Astrocyte (in vitro differentiated cells and primary cell): ENCODE measurements around the gene SETDB2. TPM values are rescaled to one million over a fixed set of nuclear protein-coding genes. Genes with fewer than 3 reads are reported as not detected.

Experiments
- DNase-seq: peaks from one replicate; pipeline ENCODE4 v3.0.0-alpha.2; 2010; ENCODE audit warnings: low read depth
- FAIRE-seq: peaks from 2 replicates; lab custom pipeline; 2011; peaks lifted over from hg19 to GRCh38; lab: Jason Lieb, UNC
- H2AFZ ChIP-seq: 2 replicates; pipeline ENCODE4 v1.6.0; 2012; ENCODE audit warnings: low read depth, low read length, inconsistent platforms
- H3K27ac ChIP-seq: 2 replicates; pipeline ENCODE4 v1.5.1; 2011; ENCODE audit warnings: low read depth, low read length, inconsistent platforms
- H3K27me3 ChIP-seq: 2 replicates; pipeline ENCODE4 v1.6.0; 2011; ENCODE audit warnings: low read length, inconsistent platforms; ENCODE audit not compliant: insufficient read depth
- H3K36me3 ChIP-seq: 2 replicates; pipeline ENCODE4 v1.5.1; 2011; ENCODE audit warnings: low read length, inconsistent platforms; ENCODE audit not compliant: insufficient read depth
- H3K4me1 ChIP-seq: 2 replicates; pipeline ENCODE4 v1.5.1; 2011; ENCODE audit warnings: low read length, inconsistent platforms; ENCODE audit not compliant: insufficient read depth
- H3K4me2 ChIP-seq: 2 replicates; pipeline ENCODE4 v1.6.0; 2012; ENCODE audit warnings: low read length, inconsistent platforms
- H3K4me3 ChIP-seq: 2 replicates; pipeline ENCODE4 v1.5.1; 2011; ENCODE audit warnings: low read depth, mild to moderate bottlenecking, low read length, inconsistent platforms; ENCODE audit not compliant: insufficient read depth
- H3K79me2 ChIP-seq: 2 replicates; pipeline ENCODE4 v1.6.0; 2012; ENCODE audit warnings: mild to moderate bottlenecking, low read length, inconsistent platforms; ENCODE audit not compliant: insufficient read depth
- H3K9ac ChIP-seq: 2 replicates; pipeline ENCODE4 v1.6.0; 2012; ENCODE audit warnings: mild to moderate bottlenecking, low read length, inconsistent platforms
- H3K9me3 ChIP-seq: 2 replicates; pipeline ENCODE4 v1.5.1; 2012; ENCODE audit warnings: low read depth, mild to moderate bottlenecking, low read length, inconsistent platforms; ENCODE audit not compliant: insufficient read depth
- H4K20me1 ChIP-seq: 2 replicates; pipeline ENCODE4 v1.6.0; 2012; ENCODE audit warnings: low read length, inconsistent platforms; ENCODE audit not compliant: insufficient read depth
- H3K27ac Mint-ChIP-seq: one replicate; pipeline ENCODE4 v1.8.0; 2021; ENCODE audit warnings: mild to moderate bottlenecking, mixed read lengths; ENCODE audit not compliant: unreplicated experiment
- H3K27me3 Mint-ChIP-seq: one replicate; pipeline ENCODE4 v1.8.0; 2021; ENCODE audit warnings: low read depth, mixed read lengths; ENCODE audit not compliant: unreplicated experiment
- H3K36me3 Mint-ChIP-seq: one replicate; pipeline ENCODE4 v1.8.0; 2021; ENCODE audit warnings: low read depth, mixed read lengths; ENCODE audit not compliant: unreplicated experiment
- H3K4me1 Mint-ChIP-seq: one replicate; pipeline ENCODE4 v1.8.0; 2021; ENCODE audit warnings: low read depth, mixed read lengths; ENCODE audit not compliant: unreplicated experiment
- H3K4me3 Mint-ChIP-seq: one replicate; pipeline ENCODE4 v1.8.0; 2021; ENCODE audit warnings: mild to moderate bottlenecking, moderate library complexity, mixed read lengths; ENCODE audit not compliant: unreplicated experiment
- H3K9me3 Mint-ChIP-seq: one replicate; pipeline ENCODE4 v1.8.0; 2021; ENCODE audit warnings: mild to moderate bottlenecking, mixed read lengths; ENCODE audit not compliant: unreplicated experiment
- EZH2 ChIP-seq: IDR thresholded peaks from 2 replicates; pipeline ENCODE4 v1.6.1; 2012; ENCODE audit warnings: mild to moderate bottlenecking, low read length, inconsistent platforms; ENCODE audit not compliant: insufficient read depth
- total RNA-seq: library from RNA; stranded (reverse); gene quantifications from 2 replicates; pipeline ENCODE4 v1.2.1, GENCODE V29; 2021
- TF ChIP-seq, protein P1 (sequence below): IDR thresholded peaks from 2 replicates; pipeline ENCODE4 v1.5.1; 2011; ENCODE audit warnings: low read depth, mild to moderate bottlenecking, inconsistent platforms, low read length, moderate library complexity; ENCODE audit not compliant: insufficient read depth

SETDB2 gene
- total RNA-seq, 1 donor from 2014 or later, result 5.8 TPM

DNA sequence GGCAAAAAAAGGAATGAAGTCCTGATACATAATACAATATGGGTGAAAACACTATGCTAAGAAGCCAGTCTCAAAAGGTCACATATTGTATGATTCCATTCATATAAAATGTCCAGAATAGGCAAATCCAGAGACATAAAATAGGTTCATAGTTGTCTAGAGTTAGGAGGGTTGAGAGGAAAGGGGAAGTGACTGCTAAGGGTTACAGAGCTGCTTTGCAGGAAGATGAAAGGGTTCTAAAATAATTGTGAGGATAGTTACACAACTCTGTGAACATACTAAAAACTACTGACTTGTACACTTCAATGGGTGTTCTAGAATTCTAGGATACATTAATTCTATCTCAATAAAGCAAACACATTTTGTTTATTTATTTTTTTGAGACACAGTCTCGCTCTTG is 25.9 kb upstream of the SETDB2 start:
- H3K9me3 ChIP-seq, result no peaks in the 10 kb centered on the region
- no peak overlapping the region for H2AFZ ChIP-seq
- no peaks in the 10 kb centered on the region for H3K36me3 ChIP-seq
- Mint-ChIP-seq H3K27ac (no peak overlapping the region), H3K4me3 (no peak overlapping the region), H3K4me1 (peaks cover 22% of the 10 kb centered on the region), H3K36me3 (no peaks in the 10 kb centered on the region), H3K9me3 (no peaks in the 10 kb centered on the region), H3K27me3 (no peaks in the 10 kb centered on the region)
- DNase-seq (no peak), FAIRE-seq (no peak)
- H3K79me2 ChIP-seq, result no peaks in the 10 kb centered on the region
- no peak overlapping the region for H3K27ac ChIP-seq
- H3K4me1 ChIP-seq, result peaks cover 2% of the 10 kb centered on the region
- H3K4me3 ChIP-seq, result no peak overlapping the region
- no peak overlapping the region for H3K9ac ChIP-seq
- H4K20me1 ChIP-seq, result no peaks in the 10 kb centered on the region
- TF ChIP-seq EZH2, result no peak
- TF ChIP-seq, protein P1, sequence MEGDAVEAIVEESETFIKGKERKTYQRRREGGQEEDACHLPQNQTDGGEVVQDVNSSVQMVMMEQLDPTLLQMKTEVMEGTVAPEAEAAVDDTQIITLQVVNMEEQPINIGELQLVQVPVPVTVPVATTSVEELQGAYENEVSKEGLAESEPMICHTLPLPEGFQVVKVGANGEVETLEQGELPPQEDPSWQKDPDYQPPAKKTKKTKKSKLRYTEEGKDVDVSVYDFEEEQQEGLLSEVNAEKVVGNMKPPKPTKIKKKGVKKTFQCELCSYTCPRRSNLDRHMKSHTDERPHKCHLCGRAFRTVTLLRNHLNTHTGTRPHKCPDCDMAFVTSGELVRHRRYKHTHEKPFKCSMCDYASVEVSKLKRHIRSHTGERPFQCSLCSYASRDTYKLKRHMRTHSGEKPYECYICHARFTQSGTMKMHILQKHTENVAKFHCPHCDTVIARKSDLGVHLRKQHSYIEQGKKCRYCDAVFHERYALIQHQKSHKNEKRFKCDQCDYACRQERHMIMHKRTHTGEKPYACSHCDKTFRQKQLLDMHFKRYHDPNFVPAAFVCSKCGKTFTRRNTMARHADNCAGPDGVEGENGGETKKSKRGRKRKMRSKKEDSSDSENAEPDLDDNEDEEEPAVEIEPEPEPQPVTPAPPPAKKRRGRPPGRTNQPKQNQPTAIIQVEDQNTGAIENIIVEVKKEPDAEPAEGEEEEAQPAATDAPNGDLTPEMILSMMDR, result no peak
- no peak overlapping the region for H3K4me2 ChIP-seq
- no peaks in the 10 kb centered on the region for H3K27me3 ChIP-seq

DNA sequence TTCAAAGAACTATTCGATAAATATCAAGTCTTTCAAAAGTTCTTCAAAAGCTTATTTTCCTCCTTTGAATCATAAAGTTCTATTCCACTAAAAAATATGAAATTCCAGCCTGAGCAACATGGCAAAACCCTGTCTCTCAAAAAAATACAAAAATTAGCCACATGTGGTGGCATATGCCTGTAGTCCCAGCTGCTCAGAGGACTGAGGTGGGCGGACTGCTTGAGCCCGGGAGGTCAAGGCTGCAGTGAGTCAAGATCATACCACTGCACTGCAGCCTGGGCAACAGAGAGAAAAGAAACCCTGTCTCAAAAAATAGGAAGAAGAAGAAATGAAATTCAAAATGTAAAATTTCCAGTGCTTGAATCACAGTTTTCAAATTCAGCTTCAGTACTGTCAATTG is 24.8 kb upstream of the SETDB2 start:
- FAIRE-seq, result no peak
- Histone ChIP-seq H4K20me1 (no peaks in the 10 kb centered on the region), H3K4me2 (peak overlapping the region; percentile 3), H3K4me1 (peaks cover 2% of the 10 kb centered on the region), H3K27ac (no peak overlapping the region), H3K27me3 (no peaks in the 10 kb centered on the region), H3K4me3 (no peak overlapping the region), H3K36me3 (no peaks in the 10 kb centered on the region), H2AFZ (no peak overlapping the region), H3K79me2 (no peaks in the 10 kb centered on the region), H3K9me3 (no peaks in the 10 kb centered on the region), H3K9ac (no peak overlapping the region)
- TF ChIP-seq, protein P1, result no peak
- no peak for TF ChIP-seq EZH2
- no peaks in the 10 kb centered on the region for H3K36me3 Mint-ChIP-seq
- peak; percentile 45 for DNase-seq
- peaks cover 18% of the 10 kb centered on the region for H3K4me1 Mint-ChIP-seq
- no peaks in the 10 kb centered on the region for H3K9me3 Mint-ChIP-seq
- peak overlapping the region; percentile 45 for H3K4me3 Mint-ChIP-seq
- H3K27ac Mint-ChIP-seq, result peak overlapping the region; percentile 73
- H3K27me3 Mint-ChIP-seq, result no peaks in the 10 kb centered on the region

DNA sequence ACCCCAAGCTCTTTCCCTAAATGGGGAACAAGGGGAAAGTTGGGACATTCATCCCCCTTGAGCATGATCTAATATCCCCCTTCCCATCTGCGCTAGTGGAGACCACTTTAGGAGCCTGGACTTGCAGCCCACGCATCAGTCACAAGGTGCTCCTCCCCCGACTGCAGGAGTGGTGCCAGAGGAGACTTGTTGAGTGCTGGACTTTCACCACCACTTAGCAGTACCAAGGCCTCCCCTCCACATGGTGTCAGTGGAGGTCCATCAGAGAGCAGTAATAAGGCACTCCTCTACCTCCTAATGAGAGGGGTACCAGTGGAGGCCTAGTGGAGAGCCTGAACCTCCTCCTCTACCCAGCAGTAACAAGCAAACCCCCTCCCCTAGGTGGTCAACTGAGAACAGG is 22.7 kb upstream of the SETDB2 start:
- Histone ChIP-seq H3K4me3 (no peak overlapping the region), H3K4me1 (peaks cover 2% of the 10 kb centered on the region), H3K27ac (no peak overlapping the region), H3K36me3 (no peaks in the 10 kb centered on the region), H3K9ac (no peak overlapping the region), H4K20me1 (no peaks in the 10 kb centered on the region), H2AFZ (no peak overlapping the region), H3K27me3 (no peaks in the 10 kb centered on the region), H3K4me2 (no peak overlapping the region), H3K9me3 (no peaks in the 10 kb centered on the region), H3K79me2 (no peaks in the 10 kb centered on the region)
- no peaks in the 10 kb centered on the region for H3K27me3 Mint-ChIP-seq
- no peak for DNase-seq
- no peaks in the 10 kb centered on the region for H3K9me3 Mint-ChIP-seq
- H3K4me1 Mint-ChIP-seq, result peaks cover 18% of the 10 kb centered on the region
- no peak overlapping the region for H3K4me3 Mint-ChIP-seq
- H3K27ac Mint-ChIP-seq, result no peak overlapping the region
- no peaks in the 10 kb centered on the region for H3K36me3 Mint-ChIP-seq
- FAIRE-seq, result no peak
- TF ChIP-seq, protein P1, result no peak
- TF ChIP-seq EZH2, result no peak
